PC-3 (cell line): Measurements from ENCODE around the gene BCHE.

Source experiments
- EZH2 ChIP-seq: fragments of 300-600 bp; sonication (generic); IDR thresholded peaks from one replicate; pipeline ENCODE4 v1.6.1; 2017; ENCODE audit warnings: antibody characterized with exemption, mild to moderate bottlenecking, low read length; ENCODE audit not compliant: unreplicated experiment
- EZH2phosphoT487 ChIP-seq: fragments of 300-600 bp; sonication (generic); IDR thresholded peaks from 2 replicates; pipeline ENCODE4 v1.6.1; 2018; ENCODE audit warnings: mild to moderate bottlenecking, antibody characterized with exemption, low read length, borderline replicate concordance
- TF ChIP-seq, protein P1 (sequence below): fragments of 300-600 bp; sonication (generic); conservative IDR thresholded peaks from 2 replicates; pipeline ENCODE4 v1.5.1; 2017; ENCODE audit warnings: antibody characterized with exemption, low read depth, mild to moderate bottlenecking, low read length

DNA sequence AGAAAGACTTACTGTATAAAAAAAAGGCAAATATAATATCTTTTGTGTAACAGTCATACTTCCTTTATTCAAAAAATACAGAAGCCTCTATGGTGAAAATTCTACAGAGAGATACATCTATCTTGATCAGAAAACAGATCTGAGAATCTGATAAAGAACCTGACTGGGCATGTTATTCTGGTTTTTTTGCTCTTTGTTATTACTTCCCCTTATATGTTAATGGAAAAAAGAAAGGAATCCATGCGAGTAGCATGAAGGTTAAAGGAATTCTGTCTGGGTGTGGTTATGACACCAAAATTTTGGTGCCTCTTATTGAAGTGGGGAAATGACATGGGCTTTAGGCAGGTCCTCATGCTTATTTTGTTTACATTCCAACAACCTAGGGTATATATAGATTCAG, 81.7 kb downstream of the BCHE start:
- TF ChIP-seq, protein P1, sequence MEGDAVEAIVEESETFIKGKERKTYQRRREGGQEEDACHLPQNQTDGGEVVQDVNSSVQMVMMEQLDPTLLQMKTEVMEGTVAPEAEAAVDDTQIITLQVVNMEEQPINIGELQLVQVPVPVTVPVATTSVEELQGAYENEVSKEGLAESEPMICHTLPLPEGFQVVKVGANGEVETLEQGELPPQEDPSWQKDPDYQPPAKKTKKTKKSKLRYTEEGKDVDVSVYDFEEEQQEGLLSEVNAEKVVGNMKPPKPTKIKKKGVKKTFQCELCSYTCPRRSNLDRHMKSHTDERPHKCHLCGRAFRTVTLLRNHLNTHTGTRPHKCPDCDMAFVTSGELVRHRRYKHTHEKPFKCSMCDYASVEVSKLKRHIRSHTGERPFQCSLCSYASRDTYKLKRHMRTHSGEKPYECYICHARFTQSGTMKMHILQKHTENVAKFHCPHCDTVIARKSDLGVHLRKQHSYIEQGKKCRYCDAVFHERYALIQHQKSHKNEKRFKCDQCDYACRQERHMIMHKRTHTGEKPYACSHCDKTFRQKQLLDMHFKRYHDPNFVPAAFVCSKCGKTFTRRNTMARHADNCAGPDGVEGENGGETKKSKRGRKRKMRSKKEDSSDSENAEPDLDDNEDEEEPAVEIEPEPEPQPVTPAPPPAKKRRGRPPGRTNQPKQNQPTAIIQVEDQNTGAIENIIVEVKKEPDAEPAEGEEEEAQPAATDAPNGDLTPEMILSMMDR = no peak
- TF ChIP-seq EZH2 (no peak), EZH2phosphoT487 (no peak)
